K562 (cell line): ENCODE measurements around the gene BIK. TPM values are rescaled to one million over a fixed set of nuclear protein-coding genes. Genes with fewer than 3 reads are reported as not detected.

ENCODE experiments used
- ATF1 ChIP-seq, 2 experiments: fragments of 450-650 bp in 1 of 2; IDR thresholded peaks; 2 replicates each; pipeline ENCODE4 v1.6.1; 2016; ENCODE audit warnings: missing compliant biosample characterization in 1 of 2, missing genetic modification characterization in 1 of 2
- BMI1 ChIP-seq: fragments of 150-350 bp; IDR thresholded peaks from 2 replicates; pipeline ENCODE4 v1.6.1; 2014; ENCODE audit warnings: low read length
- BRF1 ChIP-seq: IDR thresholded peaks from 3 replicates; pipeline ENCODE4 v1.6.1; 2011; ENCODE audit warnings: borderline replicate concordance, mild to moderate bottlenecking; ENCODE audit not compliant: insufficient read length; ENCODE audit errors: extremely low read depth
- CREB1 ChIP-seq, 2 experiments: sonication (generic) in 1 of 2; formaldehyde crosslinking in 1 of 2; IDR thresholded peaks; 2 replicates each; pipeline versions ENCODE4 v1.6.1 to v1.8.0; 2012 to 2022; ENCODE audit warnings: inconsistent platforms in 1 of 2, mild to moderate bottlenecking in 1 of 2, missing genetic modification reagents in 1 of 2, moderate library complexity in 1 of 2
- EP400 ChIP-seq: fragments of 450-650 bp; IDR thresholded peaks from 2 replicates; pipeline ENCODE4 v1.6.1; 2017; ENCODE audit warnings: antibody characterized with exemption, mild to moderate bottlenecking, moderate library complexity
- ETV6 ChIP-seq, 3 experiments: fragments of 150-350 bp in 1 of 3; sonication (generic) in 1 of 3; formaldehyde crosslinking in 1 of 3; IDR thresholded peaks; 2 replicates each; pipeline versions ENCODE4 v1.6.1 to v1.8.0; 2014 to 2022; ENCODE audit warnings: borderline replicate concordance in 2 of 3, low read depth in 2 of 3, antibody characterized with exemption in 1 of 3, low read length in 1 of 3, mild to moderate bottlenecking in 1 of 3, missing genetic modification reagents in 1 of 3
- GABPA ChIP-seq: fragments of 200-800 bp; sonication (Bioruptor generic); conservative IDR thresholded peaks from 2 replicates; pipeline ENCODE4 v1.6.1; 2016; ENCODE audit warnings: low read depth, missing genetic modification characterization, missing compliant biosample characterization
- KAT2B ChIP-seq: IDR thresholded peaks from one replicate; pipeline ENCODE4 v1.6.1; 2012; ENCODE audit warnings: low read depth, mild to moderate bottlenecking, control low read depth, inconsistent platforms, low read length, moderate library complexity
- KDM5B ChIP-seq: fragments of 200-600 bp; sonication (generic); IDR thresholded peaks from 2 replicates; pipeline ENCODE4 v1.6.1; 2012; ENCODE audit warnings: low read depth, mild to moderate bottlenecking, moderate library complexity, low read length, control low read depth, inconsistent platforms; ENCODE audit not compliant: insufficient replicate concordance
- MAZ ChIP-seq, 2 experiments: fragments of 450-650 bp in 1 of 2; sonication (generic) in 1 of 2; formaldehyde crosslinking; IDR thresholded peaks in 1 of 2; conservative IDR thresholded peaks in 1 of 2; 2 replicates each; pipeline versions ENCODE4 v1.4.0 to v1.5.0; 2020; ENCODE audit warnings: mild to moderate bottlenecking in 1 of 2, missing genetic modification reagents in 1 of 2
- MECOM ChIP-seq: fragments of 250-450 bp; sonication (Bioruptor Pico); IDR thresholded peaks from 2 replicates; pipeline ENCODE4 v1.8.0; 2022; ENCODE audit warnings: inconsistent platforms
- NCOR1 ChIP-seq: fragments of 450-650 bp; IDR thresholded peaks from 2 replicates; pipeline ENCODE4 v1.6.1; 2016; ENCODE audit warnings: mild to moderate bottlenecking, moderate library complexity
- NEUROD1 ChIP-seq: fragments of 150-350 bp; IDR thresholded peaks from 2 replicates; pipeline ENCODE4 v1.6.1; 2014; ENCODE audit warnings: borderline replicate concordance, low read length, low read depth; ENCODE audit not compliant: partially characterized antibody
- PHF8 ChIP-seq: fragments of 200-600 bp; sonication (generic); IDR thresholded peaks from 2 replicates; pipeline ENCODE4 v1.6.1; 2012; ENCODE audit warnings: mixed run types, mild to moderate bottlenecking, inconsistent platforms, low read length, moderate library complexity, borderline replicate concordance
- RBM14 ChIP-seq: fragments of 200-400 bp; formaldehyde crosslinking; IDR thresholded peaks from 2 replicates; pipeline ENCODE4 v1.6.1; 2018; ENCODE audit warnings: low read depth, mild to moderate bottlenecking, low read length, moderate library complexity, borderline replicate concordance; ENCODE audit not compliant: insufficient read depth
- RBM34 ChIP-seq: fragments of 200-400 bp; formaldehyde crosslinking; IDR thresholded peaks from 2 replicates; pipeline ENCODE4 v1.6.1; 2018; ENCODE audit warnings: low read length, borderline replicate concordance; ENCODE audit not compliant: insufficient read depth
- U2AF1 ChIP-seq: fragments of 200-400 bp; formaldehyde crosslinking; optimal IDR thresholded peaks from 2 replicates; pipeline ENCODE3; 2017; ENCODE audit warnings: mild to moderate bottlenecking, low read depth, low read length, moderate library complexity
- XRCC4 ChIP-seq: IDR thresholded peaks from one replicate; pipeline ENCODE4 v1.6.1; 2011; ENCODE audit not compliant: insufficient read depth, insufficient read length; ENCODE audit errors: extremely low read depth
- polyA plus RNA-seq, 8 experiments: library from polyadenylated mRNA; depleted of rRNA in 4 of 8; stranded (reverse) in 5 of 8; unstranded in 3 of 8; fragments of >200 nt; fragmentation: Nextera tagmentation in 2 of 8; fragmentation: Illumina TruSeq in 1 of 8; extraction: Ambion mirVana in 2 of 8; extraction: Trizol in 1 of 8; gene quantifications; 2 replicates each; pipeline versions ENCODE4 v1.2.1 to v1.2.3, GENCODE V29; 2011 to 2014; ENCODE audit warnings: inconsistent platforms in 1 of 8, missing spikeins in 1 of 8
- total RNA-seq, 7 experiments: library from RNA; depleted of rRNA in 6 of 7; stranded (reverse); fragments of >200 nt in 6 of 7; fragmentation: Illumina TruSeq in 2 of 7; extraction: Trizol in 2 of 7; gene quantifications; 2 replicates each; pipeline versions ENCODE4 v1.2.1 to v1.2.3, GENCODE V29; 2011 to 2021; ENCODE audit warnings: low replicate concordance in 1 of 7
- TF ChIP-seq, protein P1 (sequence below): sonication (generic); formaldehyde crosslinking; IDR thresholded peaks from 2 replicates; pipeline ENCODE4 v1.8.0; 2022; ENCODE audit warnings: mild to moderate bottlenecking, missing genetic modification reagents

The BIK gene
- total and polyA plus RNA-seq, 9 of the 15 experiments (the other 6 are each of a cell fraction or from before 2014, with no cell fraction given): 0.08 to 0.23 (median 0.18) TPM; not detected in 4

- TF ChIP-seq PHF8: peak; percentile 51; the same call in 1 of the 2 replicates
- peak in 1 of 2 experiments; percentile 34; a peak in 1 of 4 replicates for TF ChIP-seq MAZ (CRISPR knock-in tag; conservative IDR thresholded peaks at IDR 0.05 in 1 of 2, IDR thresholded peaks at IDR 0.05 in 1 of 2)
- no peak for TF ChIP-seq ETV6 (IDR thresholded peaks at IDR 0.05; ENCODE audit: borderline replicate concordance in 1 of 2, low read depth in 2 of 2, low read length in 1 of 2)
- TF ChIP-seq ETV6 (CRISPR knock-in tag; IDR thresholded peaks at IDR 0.05; ENCODE audit: borderline replicate concordance): no peak
- no peak for TF ChIP-seq CREB1 (IDR thresholded peaks at IDR 0.05)
- no peak for TF ChIP-seq CREB1 (CRISPR knock-in tag; IDR thresholded peaks at IDR 0.05)
- no peak for TF ChIP-seq RBM34
- TF ChIP-seq KAT2B: no peak
- TF ChIP-seq, protein P1, sequence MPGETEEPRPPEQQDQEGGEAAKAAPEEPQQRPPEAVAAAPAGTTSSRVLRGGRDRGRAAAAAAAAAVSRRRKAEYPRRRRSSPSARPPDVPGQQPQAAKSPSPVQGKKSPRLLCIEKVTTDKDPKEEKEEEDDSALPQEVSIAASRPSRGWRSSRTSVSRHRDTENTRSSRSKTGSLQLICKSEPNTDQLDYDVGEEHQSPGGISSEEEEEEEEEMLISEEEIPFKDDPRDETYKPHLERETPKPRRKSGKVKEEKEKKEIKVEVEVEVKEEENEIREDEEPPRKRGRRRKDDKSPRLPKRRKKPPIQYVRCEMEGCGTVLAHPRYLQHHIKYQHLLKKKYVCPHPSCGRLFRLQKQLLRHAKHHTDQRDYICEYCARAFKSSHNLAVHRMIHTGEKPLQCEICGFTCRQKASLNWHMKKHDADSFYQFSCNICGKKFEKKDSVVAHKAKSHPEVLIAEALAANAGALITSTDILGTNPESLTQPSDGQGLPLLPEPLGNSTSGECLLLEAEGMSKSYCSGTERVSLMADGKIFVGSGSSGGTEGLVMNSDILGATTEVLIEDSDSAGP (CRISPR knock-in tag): no peak
- TF ChIP-seq KDM5B: no peak
- no peak for TF ChIP-seq RBM14
- no peak for TF ChIP-seq BMI1
- TF ChIP-seq ATF1 (CRISPR knock-in tag; IDR thresholded peaks at IDR 0.05): no peak
- TF ChIP-seq ATF1 (tag; IDR thresholded peaks at IDR 0.05): no peak
- peak; percentile 65 for TF ChIP-seq EP400
- no peak for TF ChIP-seq XRCC4
- no peak for TF ChIP-seq NCOR1
- no peak for TF ChIP-seq U2AF1
- TF ChIP-seq MECOM (CRISPR knock-in tag): no peak
- TF ChIP-seq NEUROD1: no peak
- peak; percentile 28; the same call in 1 of the 2 replicates for TF ChIP-seq GABPA
- TF ChIP-seq BRF1: no peak
Measured at GRCh38 chr22:43151251-43152002, 40.9 kb downstream of the BIK start, which contains the start of gene TSPO (continued).
